ENCODE measurements around the gene PRDM15. TPM values are rescaled to one million over a fixed set of nuclear protein-coding genes. Genes with fewer than 3 reads are reported as not detected.
A peak's percentile ranks its signal among the peaks of the same experiment; 100 is the strongest.

Gene PRDM15
- total and polyA plus RNA-seq, 2 donors (not counting 3 experiments of a cell fraction or from before 2014, with no cell fraction given) = 11.8 to 12.9 TPM

DNA sequence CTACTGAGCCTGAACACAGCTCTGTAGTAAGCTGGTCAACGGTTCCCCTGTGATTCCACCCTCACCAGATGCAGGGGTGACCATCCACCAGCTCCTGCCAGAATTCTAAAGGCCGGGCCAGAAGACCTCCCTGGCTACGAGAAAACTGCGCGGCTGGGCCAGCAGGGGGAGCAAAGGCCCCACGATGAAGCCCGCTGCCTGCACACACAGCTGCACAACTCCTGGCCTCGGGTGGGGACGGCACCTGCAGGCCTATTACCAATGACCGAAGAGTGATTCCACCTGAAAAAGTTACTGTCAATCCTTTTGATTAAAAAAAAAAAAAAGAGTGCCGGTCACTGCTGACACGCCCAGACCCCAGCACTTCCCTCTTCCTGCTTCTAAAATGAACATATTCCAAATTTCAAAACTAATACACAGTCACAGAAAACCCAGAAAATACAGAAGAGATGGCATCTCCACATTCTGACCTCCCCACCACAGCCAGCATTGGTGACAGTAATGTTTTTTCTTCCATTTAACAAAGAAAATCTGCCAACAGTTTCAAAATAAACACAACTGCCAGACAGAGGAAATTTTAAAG lies 62.5 kb downstream of the PRDM15 start:
- no peak overlapping the region for H3K9ac ChIP-seq (replicated peaks; ENCODE audit: extremely low read depth, insufficient read depth, low read length)
- H3K9me3 ChIP-seq (replicated peaks; ENCODE audit: control insufficient read depth, insufficient read depth, low read length) = no peaks in the 10 kb centered on the region
- no TSS peak for BruUV-seq (replicated peaks)
- no peaks in the 10 kb centered on the region for H3K9me1 ChIP-seq (replicated peaks; ENCODE audit: control insufficient read depth, extremely low read depth, insufficient read depth, low read length)
- peaks cover 4 to 5% of the 10 kb centered on the region in 2 experiments for H3K36me3 ChIP-seq (ENCODE audit: control insufficient read depth in 2 of 2, extremely low read depth in 1 of 2, insufficient read depth in 2 of 2, low read length in 2 of 2)
- intact Hi-C loops (cut with micrococcal nuclease) = loop anchor here (1.0 to 5.0 kb wide), 6 partner anchors 116 to 534 kb away; partner anchors contain the start of gene ZBTB21
- no peak overlapping the region for H2AFZ ChIP-seq (ENCODE audit: low read depth, low read length)
- H3K27me3 ChIP-seq (ENCODE audit: control insufficient read depth in 2 of 2, insufficient read depth in 2 of 2, low read length in 2 of 2) = no peaks in the 10 kb centered on the region
- DNase-seq (ENCODE audit: low read depth, low spot score) (peak; percentile 54), FAIRE-seq (peak; percentile 72)
- H3K27ac ChIP-seq (ENCODE audit: insufficient read depth, low read depth, low read length) = no peak overlapping the region
- ChIA-PET CTCF (interaction anchor here (0.6 to 2.7 kb wide), 60 partner anchors 8 to 534 kb away, joined by 3 to 120 read pairs (median 4); partner anchors contain the start of gene PRDM15), POLR2A (interaction anchor here (0.6 kb wide), 1 partner anchor 114 kb away, joined by 3 read pairs; no protein-coding TSS in a partner anchor)
- TF ChIP-seq POLR2A (IDR thresholded peaks at IDR 0.05; ENCODE audit: low read depth, low read length) (no peak), FOS (IDR thresholded peaks at IDR 0.05; ENCODE audit: borderline replicate concordance, insufficient read depth, low read length) (no peak)
- TF ChIP-seq, protein P1, sequence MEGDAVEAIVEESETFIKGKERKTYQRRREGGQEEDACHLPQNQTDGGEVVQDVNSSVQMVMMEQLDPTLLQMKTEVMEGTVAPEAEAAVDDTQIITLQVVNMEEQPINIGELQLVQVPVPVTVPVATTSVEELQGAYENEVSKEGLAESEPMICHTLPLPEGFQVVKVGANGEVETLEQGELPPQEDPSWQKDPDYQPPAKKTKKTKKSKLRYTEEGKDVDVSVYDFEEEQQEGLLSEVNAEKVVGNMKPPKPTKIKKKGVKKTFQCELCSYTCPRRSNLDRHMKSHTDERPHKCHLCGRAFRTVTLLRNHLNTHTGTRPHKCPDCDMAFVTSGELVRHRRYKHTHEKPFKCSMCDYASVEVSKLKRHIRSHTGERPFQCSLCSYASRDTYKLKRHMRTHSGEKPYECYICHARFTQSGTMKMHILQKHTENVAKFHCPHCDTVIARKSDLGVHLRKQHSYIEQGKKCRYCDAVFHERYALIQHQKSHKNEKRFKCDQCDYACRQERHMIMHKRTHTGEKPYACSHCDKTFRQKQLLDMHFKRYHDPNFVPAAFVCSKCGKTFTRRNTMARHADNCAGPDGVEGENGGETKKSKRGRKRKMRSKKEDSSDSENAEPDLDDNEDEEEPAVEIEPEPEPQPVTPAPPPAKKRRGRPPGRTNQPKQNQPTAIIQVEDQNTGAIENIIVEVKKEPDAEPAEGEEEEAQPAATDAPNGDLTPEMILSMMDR (IDR thresholded peaks at IDR 0.05; ENCODE audit: extremely low read depth in 1 of 2, insufficient read depth in 1 of 2, low read depth in 1 of 2, low read length in 2 of 2) = peak; percentile 82 to 90
- TF ChIP-seq, protein P2, sequence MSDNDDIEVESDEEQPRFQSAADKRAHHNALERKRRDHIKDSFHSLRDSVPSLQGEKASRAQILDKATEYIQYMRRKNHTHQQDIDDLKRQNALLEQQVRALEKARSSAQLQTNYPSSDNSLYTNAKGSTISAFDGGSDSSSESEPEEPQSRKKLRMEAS (IDR thresholded peaks at IDR 0.05; ENCODE audit: insufficient read depth, insufficient read length) = no peak
- H3K4me1 ChIP-seq (ENCODE audit: control insufficient read depth, extremely low read depth, insufficient read depth, low read length) = no peaks in the 10 kb centered on the region
- H4K20me1 ChIP-seq (replicated peaks; ENCODE audit: control insufficient read depth, extremely low read depth, insufficient read depth, low read length) = no peaks in the 10 kb centered on the region
- H3K4me2 ChIP-seq (ENCODE audit: insufficient read depth, low read length) = no peak overlapping the region
- dilution Hi-C loops (cut with MboI; ENCODE audit: extremely low pct_ligation_motif_present, low sequenced_read_pairs) = no loop called here
- H3K4me3 ChIP-seq (replicated peaks in 1 of 3; ENCODE audit: insufficient read depth in 1 of 3, low read depth in 1 of 3, low read length in 3 of 3) = no peak overlapping the region
- no peaks in the 10 kb centered on the region for H3K79me2 ChIP-seq (ENCODE audit: control insufficient read depth, insufficient read depth, low read length)
